ENCODE measurements around the gene ICAM4.

Gene ICAM4

DNA sequence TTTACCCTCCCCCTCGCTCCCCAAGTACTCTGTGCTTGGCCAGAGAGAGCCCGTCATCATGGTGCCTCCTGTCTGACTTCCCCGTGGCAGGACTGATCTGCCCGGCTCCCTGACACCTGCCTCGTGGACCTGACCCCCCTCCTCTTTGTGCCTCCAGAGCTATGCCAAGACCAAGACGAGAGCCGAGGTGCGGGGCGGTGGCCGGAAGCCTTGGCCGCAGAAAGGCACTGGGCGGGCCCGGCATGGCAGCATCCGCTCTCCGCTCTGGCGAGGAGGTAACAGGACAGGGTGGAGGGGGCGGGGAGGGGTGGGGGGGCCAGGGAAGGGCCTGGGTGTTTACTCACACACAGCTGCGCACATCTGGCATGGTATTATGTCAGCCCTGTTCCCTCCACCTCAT is 30.2 kb upstream of the ICAM4 start:
- no peaks in the 10 kb centered on the region for H3K27me3 Mint-ChIP-seq
- ATAC-seq (replicated peaks; ENCODE audit: extremely low read depth, poor library complexity, severe bottlenecking) (no peak), DNase-seq (ENCODE audit: low spot score in 2 of 2) (no peak)
- no peaks in the 10 kb centered on the region for H3K9me3 Mint-ChIP-seq
- H3K4me3 Mint-ChIP-seq: no peak overlapping the region
- H3K36me3 Mint-ChIP-seq (ENCODE audit: insufficient read depth): peaks cover 32% of the 10 kb centered on the region
- no peak overlapping the region for H3K27ac Mint-ChIP-seq (ENCODE audit: low read depth)
- H3K4me1 Mint-ChIP-seq: peaks cover 12% of the 10 kb centered on the region

- Mint-ChIP-seq H3K27ac (ENCODE audit: low read depth) (no peak overlapping the region), H3K9me3 (no peaks in the 10 kb centered on the region), H3K4me3 (no peak overlapping the region), H3K4me1 (peaks cover 7% of the 10 kb centered on the region), H3K36me3 (ENCODE audit: insufficient read depth) (peaks cover 26% of the 10 kb centered on the region), H3K27me3 (no peaks in the 10 kb centered on the region)
- DNase-seq (ENCODE audit: low spot score in 2 of 2): no peak
- ATAC-seq (replicated peaks; ENCODE audit: extremely low read depth, poor library complexity, severe bottlenecking): no peak
Observed at GRCh38 chr19:10256970-10257615, 29.7 kb upstream of the ICAM4 start.

DNA sequence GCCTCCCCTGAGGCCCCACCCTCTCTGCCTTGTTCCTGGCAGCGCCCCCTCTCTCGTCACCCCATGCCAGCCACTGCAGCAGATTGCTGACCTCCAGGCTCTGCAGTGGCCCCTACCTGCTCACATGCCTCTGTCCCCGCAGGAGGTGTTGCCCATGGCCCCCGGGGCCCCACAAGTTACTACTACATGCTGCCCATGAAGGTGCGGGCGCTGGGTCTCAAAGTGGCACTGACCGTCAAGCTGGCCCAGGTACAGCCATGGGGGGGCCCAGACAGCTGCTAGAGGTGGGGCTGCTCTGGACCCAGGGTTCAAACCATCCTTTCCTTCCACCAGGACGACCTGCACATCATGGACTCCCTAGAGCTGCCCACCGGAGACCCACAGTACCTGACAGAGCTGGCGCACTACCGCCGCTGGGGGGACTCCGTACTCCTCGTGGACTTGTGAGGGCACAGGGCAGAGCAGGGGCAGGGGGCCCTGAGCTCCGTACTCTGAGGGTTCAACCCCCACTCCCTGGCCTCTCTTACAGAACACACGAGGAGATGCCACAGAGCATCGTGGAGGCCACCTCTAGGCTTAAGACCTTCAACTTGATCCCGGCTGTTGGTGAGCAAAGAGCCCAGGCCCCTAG is 28.6 kb upstream of the ICAM4 start:
- peaks cover 18% of the 10 kb centered on the region for H3K36me3 Mint-ChIP-seq (ENCODE audit: insufficient read depth)
- ATAC-seq (replicated peaks; ENCODE audit: extremely low read depth, poor library complexity, severe bottlenecking): no peak
- DNase-seq (ENCODE audit: low spot score in 2 of 2): no peak
- no peak overlapping the region for H3K27ac Mint-ChIP-seq (ENCODE audit: low read depth)
- no peaks in the 10 kb centered on the region for H3K9me3 Mint-ChIP-seq
- H3K4me3 Mint-ChIP-seq: no peak overlapping the region
- peaks cover 7% of the 10 kb centered on the region for H3K4me1 Mint-ChIP-seq
- no peaks in the 10 kb centered on the region for H3K27me3 Mint-ChIP-seq

- ATAC-seq (replicated peaks; ENCODE audit: extremely low read depth, poor library complexity, severe bottlenecking) (peak; percentile 79), DNase-seq (ENCODE audit: low spot score in 2 of 2) (peak; percentile 76 to 77)
- Mint-ChIP-seq H3K4me3 (no peak overlapping the region), H3K9me3 (no peaks in the 10 kb centered on the region), H3K36me3 (ENCODE audit: insufficient read depth) (peaks cover 12% of the 10 kb centered on the region), H3K27me3 (no peaks in the 10 kb centered on the region), H3K27ac (ENCODE audit: low read depth) (no peak overlapping the region), H3K4me1 (peaks cover 7% of the 10 kb centered on the region)
Observed at GRCh38 chr19:10259162-10259905, 27.4 kb upstream of the ICAM4 start.

- Mint-ChIP-seq H3K4me1 (peaks cover 7% of the 10 kb centered on the region), H3K9me3 (no peaks in the 10 kb centered on the region), H3K4me3 (no peak overlapping the region), H3K27ac (ENCODE audit: low read depth) (no peak overlapping the region), H3K27me3 (no peaks in the 10 kb centered on the region), H3K36me3 (ENCODE audit: insufficient read depth) (peaks cover 12% of the 10 kb centered on the region)
- ATAC-seq (replicated peaks; ENCODE audit: extremely low read depth, poor library complexity, severe bottlenecking) (peak; percentile 7), DNase-seq (ENCODE audit: low spot score in 2 of 2) (no peak)
Observed at GRCh38 chr19:10260141-10260584, 26.6 kb upstream of the ICAM4 start.

GRCh38 chr19:10262771-10263170 is 24.0 kb upstream of the ICAM4 start:
- no peak for ATAC-seq (replicated peaks; ENCODE audit: extremely low read depth, poor library complexity, severe bottlenecking)
- DNase-seq (ENCODE audit: low spot score in 2 of 2): no peak

GRCh38 chr19:10266706-10267105 is 20.0 kb upstream of the ICAM4 start:
- Mint-ChIP-seq H3K9me3 (no peaks in the 10 kb centered on the region), H3K4me3 (no peak overlapping the region), H3K4me1 (peaks cover 24% of the 10 kb centered on the region), H3K27ac (ENCODE audit: low read depth) (no peak overlapping the region), H3K36me3 (ENCODE audit: insufficient read depth) (peaks cover 13% of the 10 kb centered on the region), H3K27me3 (no peaks in the 10 kb centered on the region)
- DNase-seq (ENCODE audit: low spot score in 2 of 2) (no peak), ATAC-seq (replicated peaks; ENCODE audit: extremely low read depth, poor library complexity, severe bottlenecking) (no peak)

More at GRCh38 chr19:10262771-10263170, 24.0 kb upstream of the ICAM4 start:
- no peaks in the 10 kb centered on the region for H3K9me3 Mint-ChIP-seq
- H3K36me3 Mint-ChIP-seq (ENCODE audit: insufficient read depth): peaks cover 4% of the 10 kb centered on the region
- no peak overlapping the region for H3K4me3 Mint-ChIP-seq
- no peaks in the 10 kb centered on the region for H3K4me1 Mint-ChIP-seq
- H3K27me3 Mint-ChIP-seq: no peaks in the 10 kb centered on the region
- H3K27ac Mint-ChIP-seq (ENCODE audit: low read depth): no peak overlapping the region

GRCh38 chr19:10268071-10268470 is 18.7 kb upstream of the ICAM4 start:
- Mint-ChIP-seq H3K4me1 (peaks cover 32% of the 10 kb centered on the region), H3K9me3 (no peaks in the 10 kb centered on the region), H3K27ac (ENCODE audit: low read depth) (no peak overlapping the region), H3K36me3 (ENCODE audit: insufficient read depth) (peaks cover 13% of the 10 kb centered on the region), H3K27me3 (no peaks in the 10 kb centered on the region), H3K4me3 (no peak overlapping the region)
- DNase-seq (ENCODE audit: low spot score in 2 of 2) (no peak), ATAC-seq (replicated peaks; ENCODE audit: extremely low read depth, poor library complexity, severe bottlenecking) (no peak)

- DNase-seq (ENCODE audit: low spot score in 2 of 2): peak; percentile 84 to 95
- H3K27me3 Mint-ChIP-seq: no peaks in the 10 kb centered on the region
- peak overlapping the region; percentile 83 for H3K4me3 Mint-ChIP-seq
- H3K27ac Mint-ChIP-seq (ENCODE audit: low read depth): peak overlapping the region; percentile 94
- ATAC-seq (replicated peaks; ENCODE audit: extremely low read depth, poor library complexity, severe bottlenecking): peak; percentile 66
- H3K9me3 Mint-ChIP-seq: no peaks in the 10 kb centered on the region
- H3K36me3 Mint-ChIP-seq (ENCODE audit: insufficient read depth): peaks cover 15% of the 10 kb centered on the region
- H3K4me1 Mint-ChIP-seq: peaks cover 40% of the 10 kb centered on the region
Observed at GRCh38 chr19:10269333-10270179, 17.2 kb upstream of the ICAM4 start.

DNA sequence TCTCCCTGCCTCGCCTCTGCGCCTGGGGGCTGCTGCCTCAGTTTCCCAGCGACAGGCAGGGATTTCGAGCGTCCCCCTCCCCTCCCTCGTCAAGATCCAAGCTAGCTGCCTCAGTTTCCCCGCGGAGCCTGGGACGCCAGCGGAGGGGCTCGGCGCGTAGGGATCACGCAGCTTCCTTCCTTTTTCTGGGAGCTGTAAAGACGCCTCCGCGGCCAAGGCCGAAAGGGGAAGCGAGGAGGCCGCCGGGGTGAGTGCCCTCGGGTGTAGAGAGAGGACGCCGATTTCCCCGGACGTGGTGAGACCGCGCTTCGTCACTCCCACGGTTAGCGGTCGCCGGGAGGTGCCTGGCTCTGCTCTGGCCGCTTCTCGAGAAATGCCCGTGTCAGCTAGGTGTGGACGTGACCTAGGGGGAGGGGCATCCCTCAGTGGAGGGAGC is 16.6 kb upstream of the ICAM4 start:
- ATAC-seq (replicated peaks; ENCODE audit: extremely low read depth, poor library complexity, severe bottlenecking): peak; percentile 69
- Mint-ChIP-seq H3K27ac (ENCODE audit: low read depth) (peak overlapping the region; percentile 94), H3K36me3 (ENCODE audit: insufficient read depth) (peaks cover 17% of the 10 kb centered on the region), H3K4me3 (peak overlapping the region; percentile 83), H3K4me1 (peaks cover 43% of the 10 kb centered on the region), H3K27me3 (no peaks in the 10 kb centered on the region), H3K9me3 (no peaks in the 10 kb centered on the region)
- DNase-seq (ENCODE audit: low spot score in 2 of 2): peak; percentile 70 to 74

- no peaks in the 10 kb centered on the region for H3K27me3 Mint-ChIP-seq
- no peaks in the 10 kb centered on the region for H3K9me3 Mint-ChIP-seq
- peaks cover 43% of the 10 kb centered on the region for H3K4me1 Mint-ChIP-seq
- DNase-seq (ENCODE audit: low spot score in 2 of 2) (peak; percentile 53 to 66), ATAC-seq (replicated peaks; ENCODE audit: extremely low read depth, poor library complexity, severe bottlenecking) (peak; percentile 60)
- H3K4me3 Mint-ChIP-seq: peak within 1 kb of the TSS; percentile 83
- peak within 1 kb of the TSS; percentile 94 for H3K27ac Mint-ChIP-seq (ENCODE audit: low read depth)
- peaks cover 17% of the 10 kb centered on the region for H3K36me3 Mint-ChIP-seq (ENCODE audit: insufficient read depth)
Observed at GRCh38 chr19:10270616-10271394, 15.9 kb upstream of the ICAM4 start, which contains the start of gene ICAM1. Gene ICAM1 (plus strand): TSS chr19:10271120. CDS start chr19:10271160, 40 bp downstream.
